ENCODE results near the gene DLG2.

DNA sequence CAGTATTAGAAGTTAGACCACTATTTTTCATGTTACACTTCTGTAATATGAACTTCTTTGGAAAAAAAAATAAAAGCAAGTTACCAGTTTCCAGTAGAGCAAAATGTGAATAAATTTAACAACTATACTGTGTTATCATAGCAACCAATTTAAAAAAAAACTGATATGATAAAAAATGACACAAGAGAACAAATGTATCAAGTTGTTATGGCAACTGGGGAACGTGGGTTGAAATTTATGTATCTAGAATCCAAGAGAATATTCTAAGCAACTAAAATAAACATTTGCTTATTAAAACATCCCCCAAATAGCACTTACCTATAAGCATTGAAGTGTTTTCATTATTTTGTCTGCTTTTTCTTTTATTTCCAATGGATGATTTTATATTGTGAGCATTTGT is 442.4 kb downstream of the DLG2 start:
- TF ChIP-seq, protein P1, sequence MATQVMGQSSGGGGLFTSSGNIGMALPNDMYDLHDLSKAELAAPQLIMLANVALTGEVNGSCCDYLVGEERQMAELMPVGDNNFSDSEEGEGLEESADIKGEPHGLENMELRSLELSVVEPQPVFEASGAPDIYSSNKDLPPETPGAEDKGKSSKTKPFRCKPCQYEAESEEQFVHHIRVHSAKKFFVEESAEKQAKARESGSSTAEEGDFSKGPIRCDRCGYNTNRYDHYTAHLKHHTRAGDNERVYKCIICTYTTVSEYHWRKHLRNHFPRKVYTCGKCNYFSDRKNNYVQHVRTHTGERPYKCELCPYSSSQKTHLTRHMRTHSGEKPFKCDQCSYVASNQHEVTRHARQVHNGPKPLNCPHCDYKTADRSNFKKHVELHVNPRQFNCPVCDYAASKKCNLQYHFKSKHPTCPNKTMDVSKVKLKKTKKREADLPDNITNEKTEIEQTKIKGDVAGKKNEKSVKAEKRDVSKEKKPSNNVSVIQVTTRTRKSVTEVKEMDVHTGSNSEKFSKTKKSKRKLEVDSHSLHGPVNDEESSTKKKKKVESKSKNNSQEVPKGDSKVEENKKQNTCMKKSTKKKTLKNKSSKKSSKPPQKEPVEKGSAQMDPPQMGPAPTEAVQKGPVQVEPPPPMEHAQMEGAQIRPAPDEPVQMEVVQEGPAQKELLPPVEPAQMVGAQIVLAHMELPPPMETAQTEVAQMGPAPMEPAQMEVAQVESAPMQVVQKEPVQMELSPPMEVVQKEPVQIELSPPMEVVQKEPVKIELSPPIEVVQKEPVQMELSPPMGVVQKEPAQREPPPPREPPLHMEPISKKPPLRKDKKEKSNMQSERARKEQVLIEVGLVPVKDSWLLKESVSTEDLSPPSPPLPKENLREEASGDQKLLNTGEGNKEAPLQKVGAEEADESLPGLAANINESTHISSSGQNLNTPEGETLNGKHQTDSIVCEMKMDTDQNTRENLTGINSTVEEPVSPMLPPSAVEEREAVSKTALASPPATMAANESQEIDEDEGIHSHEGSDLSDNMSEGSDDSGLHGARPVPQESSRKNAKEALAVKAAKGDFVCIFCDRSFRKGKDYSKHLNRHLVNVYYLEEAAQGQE (IDR thresholded peaks at IDR 0.05; ENCODE audit: insufficient read depth in 1 of 2, low read depth in 2 of 2, low read length in 2 of 2) = no peak
- no peak for TF ChIP-seq POLR2AphosphoS5 (IDR thresholded peaks at IDR 0.05; ENCODE audit: low read depth, low read length)
